Mucosa of descending colon (tissue), 3 donors: Measurements from ENCODE around the gene CD226. TPM values are rescaled to one million over a fixed set of nuclear protein-coding genes. Genes with fewer than 3 reads are reported as not detected.

Experiments
- ATAC-seq: fragments of 200-7000 bp; cut with Tn5 transposase; one replicate; pipeline ENCODE4 v1.9.1; 2020; ENCODE audit warnings: mild to moderate bottlenecking, moderate library complexity
- DNase-seq, 3 donors: peaks; one replicate each; pipeline ENCODE4 v3.0.0-alpha.2; 2020
- H3K36me3 ChIP-seq: fragments of 200-600 bp; one replicate; pipeline ENCODE4 v1.8.0; 2021; ENCODE audit warnings: low read depth, mild to moderate bottlenecking
- H3K4me1 ChIP-seq: fragments of 200-600 bp; one replicate; pipeline ENCODE4 v1.8.0; 2021; ENCODE audit warnings: low read depth, mild to moderate bottlenecking
- H3K4me3 ChIP-seq: fragments of 200-600 bp; one replicate; pipeline ENCODE4 v1.8.0; 2021; ENCODE audit warnings: mild to moderate bottlenecking
- H3K9me3 ChIP-seq: fragments of 200-600 bp; one replicate; pipeline ENCODE4 v1.8.0; 2021; ENCODE audit warnings: mild to moderate bottlenecking
- intact Hi-C, 2 donors: fragments of 100-400 bp; cut with DNase I in 1 of 2; cut with micrococcal nuclease in 1 of 2; formaldehyde crosslinking; loops; one replicate each; pipeline versions ENCODE4 v1.11.0 to v1.11.1; 2022; cut with DNase I, micrococcal nuclease
- total RNA-seq, 3 donors: library from RNA; stranded (reverse); fragmentation: NEBNext Ultra II Directional in 2 of 3; extraction: Animal tissue kit (Norgen Biotek cat#: 25700) in 2 of 3; gene quantifications; one replicate each; pipeline versions ENCODE4 v1.2.1 to v1.2.4, GENCODE V29; 2021 to 2023
- TF ChIP-seq, protein P1 (sequence below): fragments of 200-600 bp; IDR thresholded peaks from one replicate; pipeline ENCODE4 v1.8.0; 2022; ENCODE audit warnings: antibody characterized with exemption, mild to moderate bottlenecking
- donor health status: DM: no; HTN: no; CAD: no; lungs with moderate emphysema.
- donor health status: DM: no; HTN: no; CAD: no.
- donor health status: DM: no; HTN: yes; CAD: no.

The CD226 gene
- total RNA-seq, 3 donors from 2014 or later, result 1.2 to 2.7 (median 2.0) TPM

DNA sequence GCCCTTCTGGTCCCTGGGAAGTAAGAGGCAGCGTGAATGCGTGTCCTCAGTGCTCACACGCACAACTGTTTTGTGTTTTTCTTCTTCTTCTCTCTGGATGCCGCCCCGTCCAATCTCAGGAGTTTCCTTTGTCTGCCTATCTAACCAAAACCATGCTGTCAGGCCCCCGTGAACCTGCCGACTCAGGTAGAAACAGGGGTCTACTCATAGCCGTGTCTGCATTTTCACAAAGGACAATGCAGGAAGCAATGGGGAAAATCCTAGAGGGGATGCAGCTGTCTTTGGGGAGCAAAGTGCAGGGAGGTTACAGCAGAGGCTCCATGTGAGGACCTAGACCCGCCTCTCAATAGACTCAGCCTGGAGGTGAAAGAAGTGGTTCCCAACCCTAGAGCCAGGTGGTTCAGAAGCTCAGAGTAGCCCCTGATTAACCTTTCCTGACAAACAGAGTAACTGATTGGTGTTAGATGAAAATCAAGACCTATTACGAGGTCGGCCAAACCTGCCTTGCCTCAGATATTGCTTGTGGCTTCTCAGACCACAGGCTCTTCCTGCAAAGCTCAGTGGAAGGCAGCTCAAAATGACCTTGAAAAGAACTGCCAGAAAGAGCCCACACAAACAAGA, 49.3 kb downstream of the CD226 start:
- ATAC-seq (peak; percentile 38), DNase-seq (peak in 1 of 3 donors; percentile 12)
- Histone ChIP-seq H3K9me3 (no peaks in the 10 kb centered on the region), H3K4me1 (no peaks in the 10 kb centered on the region), H3K36me3 (no peaks in the 10 kb centered on the region), H3K4me3 (no peak overlapping the region)
- intact Hi-C loops, result no loop called here
- TF ChIP-seq, protein P1, sequence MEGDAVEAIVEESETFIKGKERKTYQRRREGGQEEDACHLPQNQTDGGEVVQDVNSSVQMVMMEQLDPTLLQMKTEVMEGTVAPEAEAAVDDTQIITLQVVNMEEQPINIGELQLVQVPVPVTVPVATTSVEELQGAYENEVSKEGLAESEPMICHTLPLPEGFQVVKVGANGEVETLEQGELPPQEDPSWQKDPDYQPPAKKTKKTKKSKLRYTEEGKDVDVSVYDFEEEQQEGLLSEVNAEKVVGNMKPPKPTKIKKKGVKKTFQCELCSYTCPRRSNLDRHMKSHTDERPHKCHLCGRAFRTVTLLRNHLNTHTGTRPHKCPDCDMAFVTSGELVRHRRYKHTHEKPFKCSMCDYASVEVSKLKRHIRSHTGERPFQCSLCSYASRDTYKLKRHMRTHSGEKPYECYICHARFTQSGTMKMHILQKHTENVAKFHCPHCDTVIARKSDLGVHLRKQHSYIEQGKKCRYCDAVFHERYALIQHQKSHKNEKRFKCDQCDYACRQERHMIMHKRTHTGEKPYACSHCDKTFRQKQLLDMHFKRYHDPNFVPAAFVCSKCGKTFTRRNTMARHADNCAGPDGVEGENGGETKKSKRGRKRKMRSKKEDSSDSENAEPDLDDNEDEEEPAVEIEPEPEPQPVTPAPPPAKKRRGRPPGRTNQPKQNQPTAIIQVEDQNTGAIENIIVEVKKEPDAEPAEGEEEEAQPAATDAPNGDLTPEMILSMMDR, result no peak

DNA sequence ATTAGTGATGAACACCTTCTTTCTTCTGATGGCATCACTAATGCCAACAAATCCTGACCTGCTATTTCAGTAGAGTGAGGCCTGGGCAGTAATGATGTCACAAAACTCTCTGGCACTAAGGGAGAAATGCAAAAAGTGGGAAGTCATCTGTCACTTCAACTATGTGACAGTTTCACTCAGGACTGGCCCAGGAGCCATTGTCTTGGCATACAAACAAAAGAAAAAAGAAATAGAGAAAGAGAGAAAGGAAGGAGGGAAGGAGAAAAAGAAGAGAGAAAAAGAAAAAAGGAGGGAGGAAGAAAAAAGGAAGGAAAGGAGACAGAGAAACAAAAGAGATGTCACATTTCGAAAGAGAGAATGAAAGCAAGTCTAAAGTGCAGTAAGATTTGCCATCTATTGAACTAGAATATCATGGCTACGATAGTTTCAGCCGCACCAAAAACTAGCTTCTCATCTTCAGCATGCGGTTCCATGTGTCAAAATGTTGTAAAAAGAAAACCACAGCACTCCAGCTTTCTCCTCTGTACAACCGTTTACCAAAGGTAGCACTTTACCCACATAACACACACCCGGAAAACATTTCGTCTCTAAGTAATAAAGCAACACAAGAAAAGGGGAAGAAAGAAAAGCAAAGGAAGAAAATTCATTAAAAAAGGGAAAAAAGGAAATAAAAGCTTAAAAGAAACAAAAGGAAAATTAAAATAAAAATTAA, 50.1 kb downstream of the CD226 start:
- H3K4me1 ChIP-seq, result no peaks in the 10 kb centered on the region
- DNase-seq (peak in 1 of 3 donors; percentile 14), ATAC-seq (peak; percentile 44)
- intact Hi-C loops, result no loop called here
- no peaks in the 10 kb centered on the region for H3K36me3 ChIP-seq
- TF ChIP-seq, protein P1, result no peak
- H3K9me3 ChIP-seq, result no peaks in the 10 kb centered on the region
- no peak overlapping the region for H3K4me3 ChIP-seq

DNA sequence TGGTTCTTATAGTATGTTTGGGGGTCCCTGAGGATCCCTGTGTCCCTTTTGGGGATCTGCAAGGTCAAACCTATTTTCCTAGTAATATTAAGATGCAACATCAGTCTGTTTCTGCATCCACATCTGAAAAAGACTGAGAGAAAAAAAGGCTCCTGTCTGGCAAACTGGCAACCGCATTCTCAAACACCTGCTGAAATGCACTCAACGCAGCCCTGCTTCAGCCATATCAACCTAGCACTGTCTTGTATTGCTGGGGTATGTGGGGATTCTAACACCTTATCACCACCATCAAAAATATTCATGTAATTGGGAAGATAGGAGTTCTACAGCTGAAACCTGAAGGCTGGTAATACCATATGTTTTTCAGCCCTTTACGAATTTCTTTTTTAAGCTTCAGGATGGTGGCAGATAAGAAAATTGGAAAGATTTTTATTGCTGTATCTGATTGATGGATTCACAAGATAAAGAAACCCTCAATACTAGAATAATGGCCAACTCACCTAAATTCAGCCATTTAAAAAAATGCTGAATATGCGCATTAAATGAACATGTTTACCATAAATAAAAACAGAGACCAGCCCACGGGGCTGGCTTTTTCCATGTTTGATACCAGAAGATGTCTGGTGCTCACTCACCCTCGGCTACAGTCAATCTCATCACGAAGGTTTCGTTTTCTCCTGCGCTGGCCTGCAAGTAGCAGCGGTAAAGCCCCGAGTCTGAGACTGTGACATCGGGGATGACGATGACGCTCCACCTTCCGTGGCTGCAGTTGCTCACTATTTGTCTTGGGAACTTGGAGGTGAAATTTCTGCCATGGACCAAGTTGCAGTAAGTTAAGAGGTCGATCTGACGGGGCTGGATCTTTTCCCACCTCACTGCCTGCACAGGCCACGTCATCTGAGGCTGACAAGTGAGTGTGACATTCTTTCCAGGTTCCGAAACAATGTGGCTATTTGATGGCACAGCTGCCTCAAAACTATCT, 52.3 kb downstream of the CD226 start:
- TF ChIP-seq, protein P1, result no peak
- no peaks in the 10 kb centered on the region for H3K36me3 ChIP-seq
- DNase-seq (no peak), ATAC-seq (no peak)
- intact Hi-C loops, result no loop called here
- H3K4me1 ChIP-seq, result no peaks in the 10 kb centered on the region
- no peaks in the 10 kb centered on the region for H3K9me3 ChIP-seq
- H3K4me3 ChIP-seq, result no peak overlapping the region

DNA sequence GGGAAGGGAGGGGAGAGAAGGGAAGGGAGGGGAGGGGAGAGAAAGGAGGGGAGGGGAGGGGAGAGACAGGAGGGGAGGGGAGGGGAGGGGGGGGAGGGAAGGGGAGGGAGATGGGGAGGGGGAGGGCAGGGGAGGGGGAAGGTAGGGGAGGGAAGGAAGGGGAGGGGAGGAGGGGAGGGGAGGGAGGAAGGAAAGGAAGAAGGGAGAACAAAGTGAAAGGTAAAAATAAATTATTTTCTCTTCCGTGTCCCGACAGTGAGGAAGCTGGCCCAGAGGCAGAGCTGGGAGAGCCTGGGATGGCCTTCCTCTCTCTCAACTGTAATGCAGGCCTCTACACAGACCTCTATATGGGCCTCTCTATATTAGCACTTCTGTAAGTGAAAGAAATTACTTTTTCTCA, 53.2 kb downstream of the CD226 start:
- intact Hi-C loops, result no loop called here
- H3K4me3 ChIP-seq, result no peak overlapping the region
- H3K36me3 ChIP-seq, result no peaks in the 10 kb centered on the region
- no peaks in the 10 kb centered on the region for H3K9me3 ChIP-seq
- TF ChIP-seq, protein P1, result no peak
- no peaks in the 10 kb centered on the region for H3K4me1 ChIP-seq
- DNase-seq (no peak), ATAC-seq (no peak)

DNA sequence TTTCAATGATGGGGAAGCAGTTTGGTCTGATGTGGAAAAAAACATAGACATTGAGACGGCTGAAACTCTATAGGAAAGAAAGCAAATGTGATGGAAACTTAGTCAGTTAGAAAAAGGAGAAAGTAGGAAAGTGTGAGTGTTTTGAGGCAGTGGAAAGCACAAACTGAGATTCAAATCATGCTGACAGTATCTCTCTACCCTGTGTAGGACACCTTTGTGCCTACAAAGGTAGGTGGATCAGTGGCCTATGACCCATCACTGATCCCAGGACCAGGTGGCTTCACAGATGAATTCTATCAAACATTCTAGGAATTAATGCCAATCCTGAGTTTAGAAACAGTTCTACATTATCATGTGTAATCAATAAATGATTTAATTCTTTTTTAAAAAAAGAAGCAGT, 57.1 kb downstream of the CD226 start:
- TF ChIP-seq, protein P1, result no peak
- H3K36me3 ChIP-seq, result no peaks in the 10 kb centered on the region
- intact Hi-C loops, result no loop called here
- H3K4me3 ChIP-seq, result no peak overlapping the region
- ATAC-seq (no peak), DNase-seq (no peak)
- H3K9me3 ChIP-seq, result no peaks in the 10 kb centered on the region
- no peaks in the 10 kb centered on the region for H3K4me1 ChIP-seq
